GM23338 (cell line): Measurements from ENCODE around the gene DHX58. TPM values are rescaled to one million over a fixed set of nuclear protein-coding genes. Genes with fewer than 3 reads are reported as not detected.

Experiments
- ATAC-seq: fragments of 200-7000 bp; cut with Tn5 transposase; 3 replicates; pipeline ENCODE4 v1.9.1; 2020
- DNase-seq: peaks from one replicate; pipeline ENCODE4 v3.0.0-alpha.2; 2015; ENCODE audit warnings: low spot score
- H2AFZ ChIP-seq: fragments of 200-600 bp; sonication (generic); 2 replicates; pipeline ENCODE4 v1.8.0; 2016; ENCODE audit warnings: antibody characterized with exemption, mild to moderate bottlenecking, moderate library complexity
- H3F3A ChIP-seq: fragments of 200-600 bp; sonication (generic); replicated peaks from 2 replicates; pipeline ENCODE4 v1.8.0; 2017; ENCODE audit warnings: antibody characterized with exemption, mixed run types, low read depth
- H3K27ac ChIP-seq: fragments of 200-600 bp; sonication (generic); 2 replicates; pipeline ENCODE4 v1.6.1; 2016; ENCODE audit warnings: low read depth
- H3K27me3 ChIP-seq: fragments of 200-600 bp; sonication (generic); 2 replicates; pipeline ENCODE4 v1.8.0; 2016; ENCODE audit warnings: mild to moderate bottlenecking, mixed run types, moderate library complexity; ENCODE audit not compliant: insufficient read depth
- H3K36me3 ChIP-seq: fragments of 200-600 bp; sonication (generic); 2 replicates; pipeline ENCODE4 v1.8.0; 2016; ENCODE audit warnings: mild to moderate bottlenecking; ENCODE audit not compliant: insufficient read depth
- H3K4me1 ChIP-seq: fragments of 200-600 bp; sonication (generic); 2 replicates; pipeline ENCODE4 v1.8.0; 2016; ENCODE audit warnings: mild to moderate bottlenecking, moderate library complexity; ENCODE audit not compliant: insufficient read depth
- H3K4me2 ChIP-seq: fragments of 200-600 bp; sonication (generic); 2 replicates; pipeline ENCODE4 v1.7.1; 2017; ENCODE audit warnings: mixed run types
- H3K4me3 ChIP-seq: fragments of 200-600 bp; sonication (generic); 2 replicates; pipeline ENCODE4 v1.6.1; 2016; ENCODE audit warnings: mixed run types
- H3K79me2 ChIP-seq: fragments of 200-600 bp; sonication (generic); replicated peaks from 2 replicates; pipeline ENCODE4 v1.8.0; 2017; ENCODE audit warnings: mild to moderate bottlenecking; ENCODE audit not compliant: insufficient read depth
- H3K9me2 ChIP-seq: fragments of 200-600 bp; sonication (generic); 2 replicates; pipeline ENCODE4 v1.8.0; 2017; ENCODE audit not compliant: insufficient read depth
- H4K20me1 ChIP-seq: fragments of 200-600 bp; sonication (generic); replicated peaks from 2 replicates; pipeline ENCODE4 v1.8.0; 2017; ENCODE audit warnings: mild to moderate bottlenecking; ENCODE audit not compliant: insufficient read depth
- H3K27ac Mint-ChIP-seq: 2 replicates; pipeline ENCODE4 v1.8.0; 2020; ENCODE audit warnings: inconsistent platforms, mild to moderate bottlenecking, moderate library complexity, mixed read lengths
- H3K27me3 Mint-ChIP-seq: 3 replicates; pipeline ENCODE4 v1.8.0; 2022; ENCODE audit warnings: low read depth, mild to moderate bottlenecking, moderate library complexity, mixed read lengths, inconsistent platforms; ENCODE audit not compliant: insufficient read depth, poor library complexity
- H3K36me3 Mint-ChIP-seq: 3 replicates; pipeline ENCODE4 v1.8.0; 2021; ENCODE audit warnings: low read depth, mild to moderate bottlenecking, inconsistent platforms, moderate library complexity, mixed read lengths
- H3K4me1 Mint-ChIP-seq: 3 replicates; pipeline ENCODE4 v1.8.0; 2020; ENCODE audit warnings: mild to moderate bottlenecking, inconsistent platforms, mixed read lengths
- H3K4me3 Mint-ChIP-seq: 3 replicates; pipeline ENCODE4 v1.8.0; 2021; ENCODE audit warnings: moderate library complexity, mild to moderate bottlenecking, inconsistent platforms, mixed read lengths
- H3K9me3 Mint-ChIP-seq: 3 replicates; pipeline ENCODE4 v1.8.0; 2020; ENCODE audit warnings: moderate library complexity, mild to moderate bottlenecking, inconsistent platforms, mixed read lengths
- CREB1 ChIP-seq: fragments of 250-450 bp; sonication (Bioruptor Pico); IDR thresholded peaks from 2 replicates; pipeline ENCODE4 v1.5.0; 2020; ENCODE audit warnings: low read depth, mild to moderate bottlenecking, moderate library complexity
- EZH2 ChIP-seq: fragments of 200-600 bp; sonication (generic); IDR thresholded peaks from one replicate; pipeline ENCODE4 v1.8.0; 2017; ENCODE audit warnings: antibody characterized with exemption, mild to moderate bottlenecking, low read depth; ENCODE audit not compliant: unreplicated experiment
- EZH2phosphoT487 ChIP-seq: fragments of 200-600 bp; sonication (generic); IDR thresholded peaks from one replicate; pipeline ENCODE4 v1.8.1; 2018; ENCODE audit warnings: antibody characterized with exemption; ENCODE audit not compliant: unreplicated experiment
- JUNB ChIP-seq: IDR thresholded peaks from one replicate; pipeline ENCODE4 v1.6.1; 2016; ENCODE audit warnings: antibody characterized with exemption; ENCODE audit not compliant: unreplicated experiment
- NANOG ChIP-seq: IDR thresholded peaks from 2 replicates; pipeline ENCODE4 v1.6.1; 2016; ENCODE audit warnings: antibody characterized with exemption, borderline replicate concordance
- POLR2AphosphoS5 ChIP-seq: IDR thresholded peaks from 2 replicates; pipeline ENCODE4 v1.6.1; 2016; ENCODE audit warnings: antibody characterized with exemption, low read depth
- REST ChIP-seq: IDR thresholded peaks from one replicate; pipeline ENCODE4 v1.6.1; 2018; ENCODE audit warnings: antibody characterized with exemption; ENCODE audit not compliant: unreplicated experiment
- STAT1 ChIP-seq: IDR thresholded peaks from one replicate; pipeline ENCODE4 v1.6.1; 2016; ENCODE audit warnings: antibody characterized with exemption; ENCODE audit not compliant: unreplicated experiment
- ZNF114 ChIP-seq: fragments of 250-450 bp; sonication (Bioruptor Pico); IDR thresholded peaks from 2 replicates; pipeline ENCODE4 v1.5.0; 2020; ENCODE audit warnings: mild to moderate bottlenecking, moderate library complexity
- ZNF331 ChIP-seq: fragments of 250-450 bp; sonication (Bioruptor Pico); IDR thresholded peaks from 2 replicates; pipeline ENCODE4 v1.5.0; 2020; ENCODE audit warnings: low read depth, mild to moderate bottlenecking, moderate library complexity
- ZNF462 ChIP-seq: fragments of 250-450 bp; sonication (Bioruptor Pico); IDR thresholded peaks from 2 replicates; pipeline ENCODE4 v1.5.0; 2020; ENCODE audit warnings: mild to moderate bottlenecking, moderate library complexity
- polyA plus RNA-seq: library from polyadenylated mRNA; unstranded; fragments of >200 nt; fragmentation: Nextera tagmentation; extraction: Ambion mirVana; gene quantifications from 2 replicates; pipeline ENCODE4 v1.2.1, GENCODE V29; 2016
- total RNA-seq: library from RNA; depleted of rRNA; stranded (reverse); fragments of >200 nt; shearing (Covaris generic); gene quantifications from 2 replicates; pipeline ENCODE4 v1.2.3, GENCODE V29; 2014
- TF ChIP-seq, protein P1 (sequence below), 2 experiments: fragments of 200-600 bp in 1 of 2; sonication (generic) in 1 of 2; conservative IDR thresholded peaks; 2 replicates each; pipeline versions ENCODE4 v1.5.1 to v1.6.1; 2016 to 2017; ENCODE audit warnings: antibody characterized with exemption in 2 of 2, low read depth in 2 of 2, mild to moderate bottlenecking in 2 of 2, moderate library complexity in 1 of 2
- TF ChIP-seq, protein P2 (sequence below): IDR thresholded peaks from 2 replicates; pipeline ENCODE4 v1.6.1; 2016; ENCODE audit warnings: antibody characterized with exemption

DHX58 gene
- total and polyA plus RNA-seq, 2 experiments from 2014 or later: 4.1 to 6.6 TPM

GRCh38 chr17:42110301-42111264, 1.9 kb downstream of the DHX58 start:
- Histone ChIP-seq H3K4me2 (no peak overlapping the region), H3K27ac (no peak overlapping the region)
- H3K9me3 Mint-ChIP-seq: no peaks in the 10 kb centered on the region

More at GRCh38 chr17:42110301-42111264, 1.9 kb downstream of the DHX58 start:
- H3K4me1 Mint-ChIP-seq: peaks cover 27% of the 10 kb centered on the region
- DNase-seq (no peak), ATAC-seq (no peak)
- H3K27me3 Mint-ChIP-seq: peaks cover 24% of the 10 kb centered on the region
- Histone ChIP-seq H3K27me3 (no peaks in the 10 kb centered on the region), H3K9me2 (no peaks in the 10 kb centered on the region), H3F3A (0 out of 2 replicates have a peak, but pooled peaks cover 10% of the 10 kb centered on the region), H3K4me1 (peaks cover 14% of the 10 kb centered on the region), H3K79me2 (no peaks in the 10 kb centered on the region), H3K36me3 (no peaks in the 10 kb centered on the region; the same call in 1 of the 2 replicates), H4K20me1 (no peaks in the 10 kb centered on the region), H2AFZ (no peak overlapping the region), H3K4me3 (no peak overlapping the region)
- no peak for TF ChIP-seq JUNB
- TF ChIP-seq, protein P1, sequence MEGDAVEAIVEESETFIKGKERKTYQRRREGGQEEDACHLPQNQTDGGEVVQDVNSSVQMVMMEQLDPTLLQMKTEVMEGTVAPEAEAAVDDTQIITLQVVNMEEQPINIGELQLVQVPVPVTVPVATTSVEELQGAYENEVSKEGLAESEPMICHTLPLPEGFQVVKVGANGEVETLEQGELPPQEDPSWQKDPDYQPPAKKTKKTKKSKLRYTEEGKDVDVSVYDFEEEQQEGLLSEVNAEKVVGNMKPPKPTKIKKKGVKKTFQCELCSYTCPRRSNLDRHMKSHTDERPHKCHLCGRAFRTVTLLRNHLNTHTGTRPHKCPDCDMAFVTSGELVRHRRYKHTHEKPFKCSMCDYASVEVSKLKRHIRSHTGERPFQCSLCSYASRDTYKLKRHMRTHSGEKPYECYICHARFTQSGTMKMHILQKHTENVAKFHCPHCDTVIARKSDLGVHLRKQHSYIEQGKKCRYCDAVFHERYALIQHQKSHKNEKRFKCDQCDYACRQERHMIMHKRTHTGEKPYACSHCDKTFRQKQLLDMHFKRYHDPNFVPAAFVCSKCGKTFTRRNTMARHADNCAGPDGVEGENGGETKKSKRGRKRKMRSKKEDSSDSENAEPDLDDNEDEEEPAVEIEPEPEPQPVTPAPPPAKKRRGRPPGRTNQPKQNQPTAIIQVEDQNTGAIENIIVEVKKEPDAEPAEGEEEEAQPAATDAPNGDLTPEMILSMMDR (conservative IDR thresholded peaks at IDR 0.05; ENCODE audit: low read depth in 2 of 2): no peak
- no peak for TF ChIP-seq STAT1
- no peak for TF ChIP-seq REST
- TF ChIP-seq POLR2AphosphoS5: no peak
- TF ChIP-seq CREB1: no peak
- no peak for TF ChIP-seq EZH2phosphoT487
- TF ChIP-seq, protein P2, sequence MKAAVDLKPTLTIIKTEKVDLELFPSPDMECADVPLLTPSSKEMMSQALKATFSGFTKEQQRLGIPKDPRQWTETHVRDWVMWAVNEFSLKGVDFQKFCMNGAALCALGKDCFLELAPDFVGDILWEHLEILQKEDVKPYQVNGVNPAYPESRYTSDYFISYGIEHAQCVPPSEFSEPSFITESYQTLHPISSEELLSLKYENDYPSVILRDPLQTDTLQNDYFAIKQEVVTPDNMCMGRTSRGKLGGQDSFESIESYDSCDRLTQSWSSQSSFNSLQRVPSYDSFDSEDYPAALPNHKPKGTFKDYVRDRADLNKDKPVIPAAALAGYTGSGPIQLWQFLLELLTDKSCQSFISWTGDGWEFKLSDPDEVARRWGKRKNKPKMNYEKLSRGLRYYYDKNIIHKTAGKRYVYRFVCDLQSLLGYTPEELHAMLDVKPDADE: no peak
- no peak for TF ChIP-seq ZNF114 (CRISPR knock-in tag)
- TF ChIP-seq EZH2: no peak
- TF ChIP-seq NANOG: no peak
- no peak for TF ChIP-seq ZNF462
- no peak for TF ChIP-seq ZNF331
- H3K36me3 Mint-ChIP-seq: peaks cover 8% of the 10 kb centered on the region; the same call in 2 of the 3 replicates
- H3K4me3 Mint-ChIP-seq: no peak overlapping the region
- no peak overlapping the region for H3K27ac Mint-ChIP-seq
